ENCODE results near the gene SPNS2.

Gene SPNS2

GRCh38 chr17:4498461-4499397, at the start of gene SPNS2:
SPNS2 (plus strand) TSS chr17:4498881; CDS start chr17:4499048, 167 bp downstream.
- DNase-seq = peak; percentile 41

DNA sequence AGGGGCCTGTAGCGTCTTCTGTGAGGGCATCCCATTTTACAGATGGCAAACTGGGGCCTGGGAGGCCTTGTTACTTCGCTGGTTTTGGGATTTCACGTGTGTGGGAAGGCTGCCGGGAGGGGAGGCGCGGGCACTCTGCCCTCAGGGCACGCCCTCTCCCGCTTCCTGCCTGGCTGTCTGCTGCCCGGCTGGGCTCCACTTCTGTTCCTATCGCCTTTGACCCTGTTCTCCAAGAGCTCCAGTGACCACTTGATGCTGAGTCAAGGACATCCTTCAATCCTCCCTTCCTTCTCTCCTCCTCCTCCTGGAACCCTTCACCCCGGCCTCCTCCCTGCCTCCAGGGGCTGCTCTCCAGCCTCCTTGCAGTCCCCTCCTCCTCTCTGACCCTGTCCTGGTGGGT, 48.9 kb upstream of the SPNS2 start:
- no peak for DNase-seq

DNA sequence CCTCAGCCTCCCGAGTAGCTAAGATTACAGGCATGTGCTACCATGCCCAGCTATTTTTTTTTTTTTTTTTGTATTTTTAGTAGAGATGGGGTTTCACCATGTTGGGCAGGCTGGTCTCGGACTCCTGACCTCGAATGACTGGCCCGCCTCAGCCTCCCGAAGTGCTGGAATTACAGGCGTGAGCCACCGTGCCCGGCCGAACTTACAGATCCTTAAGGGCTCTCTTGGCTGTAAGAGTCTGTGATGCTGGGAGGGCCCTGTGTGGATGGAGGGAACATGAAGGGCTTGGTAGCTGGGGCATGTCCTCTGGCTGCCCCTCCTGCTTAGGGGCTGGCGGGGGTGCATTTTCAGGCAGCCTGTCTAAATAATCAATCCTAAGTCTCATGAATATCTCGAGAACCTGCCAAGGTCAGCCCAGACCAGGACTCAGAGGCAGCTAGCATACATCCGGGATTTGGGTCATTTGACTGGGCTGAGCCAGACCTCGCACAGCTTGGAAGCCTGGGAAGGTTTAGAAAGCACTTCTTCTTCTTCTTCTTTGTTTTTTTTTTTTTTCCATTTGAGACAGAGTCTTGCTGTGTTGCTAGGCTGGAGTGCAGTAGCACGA, 47.9 kb upstream of the SPNS2 start:
- DNase-seq = no peak

DNA sequence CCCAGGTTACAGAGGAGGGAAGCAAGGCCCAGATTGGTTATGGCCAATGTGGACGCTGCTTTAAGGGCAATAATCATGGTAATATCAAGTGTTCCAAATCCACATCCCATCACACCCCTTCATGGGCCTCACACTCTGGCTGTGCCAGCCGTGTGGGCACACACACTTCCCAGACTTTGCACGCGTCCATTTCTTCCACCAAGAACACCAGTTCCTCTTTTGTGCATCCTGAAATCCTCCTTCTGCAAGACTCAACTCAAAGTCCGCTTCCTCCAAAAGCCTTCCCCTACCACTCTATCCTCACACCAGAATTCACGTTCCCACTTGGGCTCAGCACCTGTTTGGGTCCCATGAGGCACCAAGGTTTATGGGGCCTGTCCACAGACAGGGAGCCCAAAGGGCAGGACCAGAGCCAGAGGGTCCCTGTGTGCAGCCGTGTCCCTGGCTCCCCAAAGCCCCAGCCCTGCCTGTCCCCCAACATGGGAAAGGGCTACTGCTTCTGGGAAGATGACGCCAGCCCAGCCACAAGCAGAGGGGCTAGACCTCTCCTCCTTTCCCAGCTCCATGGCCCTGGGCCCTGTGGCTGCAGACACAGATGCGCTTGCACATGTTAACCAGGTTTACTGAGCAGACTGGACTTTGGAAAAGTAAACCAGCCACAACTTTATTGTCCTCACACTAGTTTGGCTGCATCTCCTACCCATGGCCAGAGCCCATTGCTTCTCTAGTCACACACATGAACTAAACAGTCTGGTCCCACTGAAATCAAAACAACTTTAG, 44.7 kb upstream of the SPNS2 start:
- DNase-seq = no peak

GRCh38 chr17:4460661-4461060, 38.0 kb upstream of the SPNS2 start:
- no peak for DNase-seq

GRCh38 chr17:4463818-4464476, 34.7 kb upstream of the SPNS2 start:
- no peak for DNase-seq

- no peak for DNase-seq
These were observed 32.9 kb upstream of the SPNS2 start for GRCh38 chr17:4465786-4466185.

DNA sequence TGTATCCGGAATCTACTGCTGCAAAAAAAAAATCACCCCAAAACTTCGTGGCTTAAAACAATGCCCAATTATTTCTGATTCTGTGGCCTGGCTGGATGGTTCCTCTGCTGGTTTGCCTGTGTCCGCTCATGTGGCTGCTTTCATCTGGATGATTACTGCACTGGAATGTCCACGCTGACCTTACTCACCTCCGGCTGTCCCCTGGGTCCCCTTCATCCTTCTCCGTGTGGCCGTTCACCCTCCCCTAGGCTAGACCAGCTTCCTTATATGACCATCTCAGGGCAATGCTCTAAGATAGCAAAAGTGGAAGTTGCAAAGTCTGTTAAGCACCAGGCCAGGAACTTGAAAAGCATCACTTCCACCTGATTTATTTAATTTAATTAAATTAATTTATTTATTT, 31.4 kb upstream of the SPNS2 start:
- DNase-seq = no peak

- DNase-seq = no peak
These were observed 29.1 kb upstream of the SPNS2 start for GRCh38 chr17:4469552-4469951.

DNA sequence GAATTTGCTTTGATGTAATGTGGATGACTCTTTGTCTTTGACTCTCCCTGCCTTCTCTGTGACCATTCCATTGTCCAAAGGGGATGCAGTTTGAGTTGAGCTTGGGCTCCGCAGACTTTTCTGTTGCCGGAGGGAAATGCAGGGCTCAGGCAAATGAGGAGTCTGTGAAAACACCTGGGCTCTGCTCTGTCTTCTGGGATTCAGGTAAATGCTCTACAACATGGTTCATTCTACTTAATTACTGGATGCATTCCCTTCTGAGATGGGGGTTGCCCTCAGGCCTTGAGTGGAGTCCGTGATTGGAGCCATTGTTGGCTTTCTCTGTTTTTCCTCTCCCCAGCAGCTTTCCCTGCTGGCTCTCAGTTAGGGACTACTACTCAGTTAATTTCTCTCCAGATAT, 26.4 kb upstream of the SPNS2 start:
- DNase-seq = no peak

- DNase-seq = no peak
These were observed 24.6 kb upstream of the SPNS2 start for GRCh38 chr17:4474093-4474492.

- DNase-seq = no peak
These were observed 23.7 kb upstream of the SPNS2 start for GRCh38 chr17:4475001-4475400.

DNA sequence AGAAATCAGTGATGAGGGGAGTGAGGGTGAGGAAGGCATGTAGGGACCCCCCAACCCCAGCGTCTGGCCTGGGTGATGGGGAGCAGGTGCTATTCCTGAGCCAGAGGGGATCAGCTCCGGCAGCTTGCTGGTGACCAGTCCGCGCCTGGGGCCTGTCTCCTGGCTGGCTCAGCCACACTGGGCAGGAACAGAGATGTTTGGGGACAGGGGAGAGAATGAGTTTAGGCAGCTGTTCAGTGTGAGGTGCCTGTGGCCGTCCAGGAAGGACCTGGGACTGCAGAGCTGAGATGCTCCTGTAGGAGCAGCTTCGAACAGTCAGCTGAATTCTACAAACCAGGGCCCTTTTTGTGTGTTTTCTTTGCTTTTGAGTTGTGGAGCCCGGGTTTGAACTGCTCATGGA, 23.2 kb upstream of the SPNS2 start:
- no peak for DNase-seq

GRCh38 chr17:4476017-4476416, 22.7 kb upstream of the SPNS2 start:
- DNase-seq = no peak

DNA sequence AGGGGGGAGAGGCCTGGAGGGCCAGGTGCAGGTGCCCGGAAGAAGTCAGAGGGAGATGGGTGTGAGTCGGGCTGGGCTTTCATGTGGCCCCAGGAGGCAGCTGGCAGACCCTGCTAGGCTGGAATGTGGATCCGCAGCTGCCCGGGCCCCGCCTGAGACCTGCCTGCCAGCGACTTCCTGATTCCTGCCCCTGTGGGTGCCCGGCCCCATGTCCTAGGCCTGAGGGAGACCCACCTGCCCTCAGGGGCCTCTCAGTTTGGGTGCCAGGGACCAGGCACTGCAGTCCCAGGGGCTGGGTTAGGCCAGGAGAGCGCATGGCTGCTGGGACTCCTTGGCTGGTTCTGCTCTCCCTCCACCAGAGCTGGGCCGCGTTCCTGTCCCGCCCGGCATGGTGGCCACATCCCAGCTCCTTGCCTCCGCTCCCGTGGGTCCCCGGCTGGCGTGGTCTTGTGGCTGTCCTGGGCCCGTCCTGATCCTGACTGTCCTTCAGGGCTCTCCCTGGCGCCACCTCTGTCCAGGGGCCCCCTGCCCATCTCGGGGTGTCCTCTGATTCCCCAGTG, 22.1 kb upstream of the SPNS2 start:
- no peak for DNase-seq

GRCh38 chr17:4477255-4477791, 21.4 kb upstream of the SPNS2 start:
- DNase-seq = no peak

DNA sequence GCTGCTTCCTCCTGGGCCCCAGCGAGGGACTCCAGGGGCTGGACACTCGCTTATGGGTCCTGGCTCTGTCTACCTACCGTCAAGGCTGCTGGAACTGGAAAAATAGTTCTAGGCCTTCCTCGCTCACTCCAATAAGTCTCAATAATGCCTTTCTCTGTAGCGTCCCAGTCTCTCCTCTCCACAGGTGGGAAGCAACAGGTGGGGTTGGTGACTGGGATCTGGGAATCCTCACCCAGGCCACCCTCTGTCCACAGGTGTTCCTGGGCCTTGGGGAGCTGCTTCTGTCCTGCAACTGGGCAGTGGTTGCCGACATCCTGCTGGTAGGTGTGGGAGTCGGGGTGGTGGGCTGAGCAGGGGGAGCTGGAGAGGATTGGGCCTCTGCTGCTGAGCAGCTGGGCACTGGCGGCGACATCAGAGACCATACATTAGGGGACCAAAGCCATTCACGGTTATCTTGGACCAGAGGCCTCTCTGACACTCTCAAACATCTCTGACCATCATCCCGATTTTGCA, 20.3 kb upstream of the SPNS2 start:
- DNase-seq = no peak

GRCh38 chr17:4479340-4479981, 19.2 kb upstream of the SPNS2 start:
- no peak for DNase-seq

- no peak for DNase-seq
These were observed 18.5 kb upstream of the SPNS2 start for GRCh38 chr17:4479982-4480751.

GRCh38 chr17:4480929-4481898, 17.5 kb upstream of the SPNS2 start:
- no peak for DNase-seq

Data from NCI-H2029 (cell line).